Mesenchymal stem cell (in vitro differentiated cells and primary cell): ENCODE results near the gene CCDC3.

Source experiments
- DNase-seq: peaks from one replicate; pipeline ENCODE4 v3.0.0-alpha.2; 2013
- H2AFZ ChIP-seq: one replicate; pipeline ENCODE4 v1.6.1; 2013; ENCODE audit warnings: low read depth, mild to moderate bottlenecking, control low read depth, inconsistent platforms, low read length, moderate library complexity
- H2AK5ac ChIP-seq: 2 replicates; pipeline ENCODE4 v1.6.1; 2013; ENCODE audit warnings: low read length, moderate library complexity, mild to moderate bottlenecking, inconsistent platforms; ENCODE audit not compliant: severe bottlenecking
- H2BK120ac ChIP-seq: one replicate; pipeline ENCODE4 v1.6.1; 2013; ENCODE audit warnings: low read depth, mild to moderate bottlenecking, inconsistent platforms, low read length, moderate library complexity
- H2BK12ac ChIP-seq, 2 experiments: one replicate each; pipeline ENCODE4 v1.6.1; 2013; ENCODE audit warnings: inconsistent platforms in 2 of 2, low read length in 2 of 2, mild to moderate bottlenecking in 2 of 2, moderate library complexity in 2 of 2, control low read depth in 1 of 2
- H2BK15ac ChIP-seq: one replicate; pipeline ENCODE4 v1.6.1; 2013; ENCODE audit warnings: mild to moderate bottlenecking, low read depth, inconsistent platforms; ENCODE audit not compliant: poor library complexity, severe bottlenecking
- H2BK5ac ChIP-seq: 2 replicates; pipeline ENCODE4 v1.6.1; 2013; ENCODE audit warnings: low read depth, mild to moderate bottlenecking, low read length, control low read depth, inconsistent platforms; ENCODE audit not compliant: poor library complexity, severe bottlenecking
- H3K14ac ChIP-seq, 2 experiments: one replicate each; pipeline ENCODE4 v1.6.1; 2013; ENCODE audit warnings: inconsistent platforms in 2 of 2, low read length in 2 of 2, control low read depth in 1 of 2, mild to moderate bottlenecking in 1 of 2, moderate library complexity in 1 of 2
- H3K18ac ChIP-seq, 2 experiments: one replicate each; pipeline ENCODE4 v1.6.1; 2013; ENCODE audit warnings: inconsistent platforms in 2 of 2, low read length in 2 of 2, control low read depth in 1 of 2, low read depth in 1 of 2, mild to moderate bottlenecking in 1 of 2
- H3K23ac ChIP-seq, 2 experiments: one replicate each; pipeline ENCODE4 v1.6.1; 2013; ENCODE audit warnings: inconsistent platforms in 2 of 2, low read length in 2 of 2, mild to moderate bottlenecking in 2 of 2, moderate library complexity in 2 of 2, control low read depth in 1 of 2
- H3K27ac ChIP-seq: 2 replicates; pipeline ENCODE4 v1.5.1; 2013; ENCODE audit warnings: mild to moderate bottlenecking, moderate library complexity, low read length, control low read depth, inconsistent platforms; ENCODE audit not compliant: poor library complexity, severe bottlenecking
- H3K27me3 ChIP-seq, 2 experiments: 2 replicates each; pipeline versions ENCODE4 v1.6.1 to v1.7.0; 2013; ENCODE audit warnings: low read length in 2 of 2, mild to moderate bottlenecking in 2 of 2, moderate library complexity in 2 of 2, control low read depth in 1 of 2, inconsistent platforms in 1 of 2; ENCODE audit not compliant: control insufficient read depth in 1 of 2, insufficient read depth in 1 of 2
- H3K36me3 ChIP-seq, 2 experiments: 2 replicates each; pipeline versions ENCODE4 v1.6.1 to v1.7.0; 2013; ENCODE audit warnings: low read length in 2 of 2, control low read depth in 1 of 2, inconsistent platforms in 1 of 2, low read depth in 1 of 2, mild to moderate bottlenecking in 1 of 2; ENCODE audit not compliant: insufficient read depth in 2 of 2, control insufficient read depth in 1 of 2
- H3K4ac ChIP-seq, 2 experiments: one replicate each; pipeline ENCODE4 v1.6.1; 2013; ENCODE audit warnings: inconsistent platforms in 2 of 2, low read length in 2 of 2, mild to moderate bottlenecking in 2 of 2, moderate library complexity in 2 of 2, control low read depth in 1 of 2, low read depth in 1 of 2
- H3K4me1 ChIP-seq: 2 replicates; pipeline ENCODE4 v1.6.1; 2013; ENCODE audit warnings: low read depth, low read length, control low read depth; ENCODE audit not compliant: control insufficient read depth, insufficient read depth
- H3K4me2 ChIP-seq: 2 replicates; pipeline ENCODE4 v1.6.1; 2013; ENCODE audit warnings: low read length, mild to moderate bottlenecking, inconsistent platforms; ENCODE audit not compliant: poor library complexity, severe bottlenecking
- H3K4me3 ChIP-seq, 2 experiments: 2 replicates each; pipeline versions ENCODE4 v1.5.1 to v1.7.0; 2013; ENCODE audit warnings: low read length in 2 of 2, mild to moderate bottlenecking in 2 of 2, control low read depth in 1 of 2, low read depth in 1 of 2; ENCODE audit not compliant: insufficient read depth in 1 of 2
- H3K79me1 ChIP-seq: replicated peaks from 2 replicates; pipeline ENCODE4 v1.6.1; 2013; ENCODE audit warnings: mild to moderate bottlenecking, control low read depth, low read length, inconsistent platforms; ENCODE audit not compliant: poor library complexity, severe bottlenecking
- H3K9ac ChIP-seq: 2 replicates; pipeline ENCODE4 v1.7.0; 2013; ENCODE audit warnings: mild to moderate bottlenecking, low read length, moderate library complexity
- H3K9me3 ChIP-seq: 2 replicates; pipeline ENCODE4 v1.7.0; 2013; ENCODE audit warnings: mild to moderate bottlenecking, low read length; ENCODE audit not compliant: control insufficient read depth
- H4K8ac ChIP-seq: one replicate; pipeline ENCODE4 v1.6.1; 2013; ENCODE audit warnings: inconsistent platforms, mild to moderate bottlenecking, low read length, moderate library complexity
- H4K91ac ChIP-seq: one replicate; pipeline ENCODE4 v1.6.1; 2013; ENCODE audit warnings: mild to moderate bottlenecking, low read length, inconsistent platforms
- WGBS: methylation state at CpG from one replicate; pipeline ENCODE4 v1.1.7; 2013; ENCODE audit warnings: mixed read lengths; 5-methylcytosine and 5-hydroxymethylcytosine counted together

CCDC3 gene

GRCh38 chr10:13026873-13027272 lies 25.4 kb upstream of the CCDC3 start:
- Histone ChIP-seq H3K18ac (peak overlapping the region in 1 of 2 experiments; percentile 49), H2BK5ac (no peak overlapping the region), H3K4me2 (no peak overlapping the region), H2BK12ac (no peak overlapping the region), H3K27ac (no peak overlapping the region), H2BK120ac (no peak overlapping the region), H3K36me3 (no peaks in the 10 kb centered on the region), H2AK5ac (no peak overlapping the region), H4K91ac (no peak overlapping the region), H3K4me1 (no peaks in the 10 kb centered on the region), H3K9ac (no peak overlapping the region), H3K4ac (no peak overlapping the region), H4K8ac (no peak overlapping the region), H3K27me3 (peaks cover 0 to 11% of the 10 kb centered on the region in 2 experiments), H3K14ac (no peak overlapping the region), H3K4me3 (no peak overlapping the region), H3K79me1 (no peaks in the 10 kb centered on the region), H2AFZ (no peak overlapping the region), H3K23ac (no peak overlapping the region), H3K9me3 (peaks cover 29% of the 10 kb centered on the region), H2BK15ac (no peak overlapping the region)
- WGBS: 78% methylated on average over 3 of the region's 5 CpGs
- no peak for DNase-seq

GRCh38 chr10:13023754-13024153 lies 22.2 kb upstream of the CCDC3 start:
- H3K4me1 ChIP-seq: no peaks in the 10 kb centered on the region
- no peak overlapping the region for H4K8ac ChIP-seq
- no peak overlapping the region for H3K27ac ChIP-seq
- H3K4ac ChIP-seq: no peak overlapping the region
- H2BK5ac ChIP-seq: no peak overlapping the region
- peaks cover 0 to 10% of the 10 kb centered on the region in 2 experiments for H3K27me3 ChIP-seq
- no peak overlapping the region for H2AK5ac ChIP-seq
- no peak overlapping the region for H3K23ac ChIP-seq
- H2AFZ ChIP-seq: no peak overlapping the region
- 83% methylated on average over 1 of the region's 2 CpGs for WGBS
- no peak overlapping the region for H2BK120ac ChIP-seq
- no peak for DNase-seq
- no peak overlapping the region for H3K4me3 ChIP-seq
- no peak overlapping the region for H3K14ac ChIP-seq
- peaks cover 29% of the 10 kb centered on the region for H3K9me3 ChIP-seq
- no peak overlapping the region for H3K9ac ChIP-seq
- H2BK15ac ChIP-seq: no peak overlapping the region
- H3K79me1 ChIP-seq: no peaks in the 10 kb centered on the region
- H3K4me2 ChIP-seq: no peak overlapping the region
- no peak overlapping the region for H2BK12ac ChIP-seq
- no peak overlapping the region for H4K91ac ChIP-seq
- no peak overlapping the region for H3K18ac ChIP-seq
- no peaks in the 10 kb centered on the region for H3K36me3 ChIP-seq

GRCh38 chr10:13019280-13019679 lies 17.8 kb upstream of the CCDC3 start:
- Histone ChIP-seq H2BK12ac (no peak overlapping the region), H3K9ac (no peak overlapping the region), H4K8ac (no peak overlapping the region), H3K4me3 (no peak overlapping the region), H2BK15ac (no peak overlapping the region), H3K4me1 (no peaks in the 10 kb centered on the region), H4K91ac (no peak overlapping the region), H3K27ac (no peak overlapping the region), H3K14ac (no peak overlapping the region), H3K9me3 (peaks cover 20% of the 10 kb centered on the region), H2BK120ac (no peak overlapping the region), H3K23ac (no peak overlapping the region), H3K4me2 (no peak overlapping the region), H3K18ac (no peak overlapping the region), H3K4ac (peak overlapping the region in 1 of 2 experiments; percentile 24), H3K36me3 (no peaks in the 10 kb centered on the region), H2BK5ac (no peak overlapping the region), H2AK5ac (no peak overlapping the region), H3K27me3 (no peaks in the 10 kb centered on the region), H2AFZ (no peak overlapping the region), H3K79me1 (no peaks in the 10 kb centered on the region)
- no peak for DNase-seq
- 99% methylated on average over 3 of the region's 8 CpGs for WGBS

- Histone ChIP-seq H3K27me3 (no peaks in the 10 kb centered on the region), H2BK15ac (no peak overlapping the region), H2BK12ac (peak overlapping the region in 1 of 2 experiments; percentile 59), H3K36me3 (no peaks in the 10 kb centered on the region), H3K4me2 (no peak overlapping the region), H2BK120ac (no peak overlapping the region), H3K14ac (no peak overlapping the region), H3K18ac (no peak overlapping the region), H4K8ac (no peak overlapping the region), H2AFZ (no peak overlapping the region), H3K9me3 (peaks cover 15% of the 10 kb centered on the region), H2BK5ac (no peak overlapping the region), H3K9ac (no peak overlapping the region), H3K79me1 (no peaks in the 10 kb centered on the region), H3K4ac (no peak overlapping the region), H3K4me1 (no peaks in the 10 kb centered on the region), H3K4me3 (no peak overlapping the region), H3K23ac (no peak overlapping the region), H3K27ac (no peak overlapping the region), H4K91ac (no peak overlapping the region), H2AK5ac (no peak overlapping the region)
- peak; percentile 91 for DNase-seq
- WGBS: under 1% methylated on average over 3 of the region's 3 CpGs
These were observed 16.7 kb upstream of the CCDC3 start for GRCh38 chr10:13018171-13018570.
